HG03060 (cell line): ENCODE results near the gene SHH.

Experiments
- ATAC-seq: cut with Tn5 transposase; IDR thresholded peaks from one replicate; pipeline ENCODE4 v1.9.1; 2021; ENCODE audit warnings: low read depth, moderate number of reproducible peaks; ENCODE audit not compliant: unreplicated experiment

The SHH gene

DNA sequence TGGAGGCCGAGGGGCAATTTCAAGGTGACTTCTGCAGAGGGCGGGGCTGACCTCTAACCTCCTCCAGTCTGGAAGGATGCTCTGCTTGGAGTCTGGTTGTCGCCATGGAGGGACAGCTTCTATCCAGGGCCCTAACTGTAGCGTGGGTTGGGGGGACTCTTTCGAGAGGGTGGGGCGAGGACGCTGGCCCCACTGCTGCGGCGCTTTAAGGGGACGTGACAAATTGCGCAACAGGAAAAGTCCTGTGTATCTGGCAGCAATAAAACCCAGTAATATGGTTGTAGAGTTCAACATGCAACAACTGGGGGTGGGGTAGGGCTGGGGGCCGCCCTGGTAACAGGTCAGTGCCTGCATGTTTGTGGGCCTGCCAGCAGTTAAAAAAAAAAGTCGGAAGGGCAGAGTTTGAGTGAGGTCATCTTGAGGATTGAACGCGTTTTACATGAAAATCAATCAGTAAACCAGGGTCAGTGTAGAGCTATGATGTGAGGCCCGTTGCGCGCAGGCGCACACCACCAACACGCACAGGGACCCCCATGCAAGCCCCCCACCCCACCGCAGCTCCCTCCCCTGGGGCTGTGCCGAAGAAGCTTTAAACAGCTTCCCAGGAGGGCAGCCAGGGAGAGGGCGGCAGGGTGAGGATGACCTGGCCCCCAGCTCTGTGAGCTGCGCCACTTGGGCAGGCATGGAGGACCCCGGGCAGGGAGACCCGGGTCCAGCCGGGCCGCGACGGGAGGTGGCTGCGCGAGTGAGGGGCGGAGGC lies 4.3 kb downstream of the SHH start:
- no peak for ATAC-seq

DNA sequence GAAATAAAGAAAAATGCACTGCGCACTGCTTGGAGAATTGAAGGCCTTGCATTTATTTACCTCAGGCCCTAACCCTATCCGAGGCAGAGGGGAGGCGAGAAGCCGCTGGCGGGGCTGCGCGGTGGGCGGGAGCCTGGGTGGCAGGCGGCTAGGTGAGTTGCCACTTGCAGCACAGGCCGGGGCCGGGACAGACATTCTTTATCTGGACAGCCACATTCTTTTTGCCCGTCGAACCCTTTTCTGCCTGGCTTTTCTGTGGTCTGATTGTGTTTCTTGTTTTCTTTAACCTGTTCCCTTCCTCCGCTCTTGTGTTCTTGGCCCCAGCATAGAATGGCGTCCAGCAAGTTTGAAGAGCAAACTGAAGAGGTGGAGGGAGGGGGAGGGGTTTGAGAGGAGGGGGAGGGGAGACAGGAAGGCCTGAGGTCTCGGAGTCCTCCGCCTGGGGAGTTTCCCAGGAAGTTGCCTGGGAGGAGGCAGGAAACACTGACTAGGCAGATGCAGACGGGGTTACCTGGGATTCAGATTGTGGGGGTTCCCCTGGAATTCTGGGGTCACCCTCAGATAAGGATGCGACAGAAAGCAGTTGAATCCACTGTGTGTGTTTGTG lies 5.1 kb downstream of the SHH start:
- no peak for ATAC-seq

DNA sequence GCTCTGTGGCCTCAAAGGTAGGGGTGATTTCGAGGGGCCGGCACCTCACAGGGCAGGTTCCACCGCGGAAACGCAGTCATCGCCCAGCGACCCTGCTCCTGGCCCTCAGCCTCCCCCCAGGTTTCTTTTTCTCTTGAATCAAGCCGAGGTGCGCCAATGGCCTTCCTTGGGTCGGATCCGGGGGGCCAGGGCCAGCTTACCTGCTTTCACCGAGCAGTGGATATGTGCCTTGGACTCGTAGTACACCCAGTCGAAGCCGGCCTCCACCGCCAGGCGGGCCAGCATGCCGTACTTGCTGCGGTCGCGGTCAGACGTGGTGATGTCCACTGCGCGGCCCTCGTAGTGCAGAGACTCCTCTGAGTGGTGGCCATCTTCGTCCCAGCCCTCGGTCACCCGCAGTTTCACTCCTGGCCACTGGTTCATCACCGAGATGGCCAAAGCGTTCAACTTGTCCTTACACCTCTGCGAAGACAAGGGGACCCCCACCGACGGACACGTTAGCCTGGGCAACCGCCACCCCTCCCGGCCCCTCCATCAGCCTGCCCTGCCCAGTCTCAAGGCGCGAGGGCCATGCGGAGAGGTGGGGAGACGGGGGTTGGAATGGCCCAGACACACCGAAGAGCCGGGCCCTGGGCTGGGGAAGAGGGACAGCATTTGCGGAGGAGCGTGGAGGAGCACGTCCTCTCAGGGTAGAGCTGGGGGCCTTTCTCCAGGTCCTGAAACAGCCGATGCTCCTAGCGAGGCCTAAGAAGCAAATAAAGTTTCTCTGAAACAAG lies 6.0 kb downstream of the SHH start:
- no peak for ATAC-seq

DNA sequence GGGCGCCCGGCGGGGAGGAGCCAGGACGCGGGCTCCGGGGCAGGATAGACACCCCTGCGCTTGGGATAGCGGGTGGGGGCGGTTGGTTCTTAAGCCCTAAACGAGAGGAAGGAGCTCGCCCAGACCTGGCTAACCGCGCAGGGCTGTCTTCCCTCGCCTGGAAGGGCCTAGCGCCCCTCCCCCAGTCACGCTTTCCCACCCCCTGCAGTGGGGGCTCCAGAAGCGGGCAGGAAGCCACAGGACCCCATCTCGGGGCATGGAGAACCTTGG lies 6.5 kb downstream of the SHH start:
- ATAC-seq: no peak

DNA sequence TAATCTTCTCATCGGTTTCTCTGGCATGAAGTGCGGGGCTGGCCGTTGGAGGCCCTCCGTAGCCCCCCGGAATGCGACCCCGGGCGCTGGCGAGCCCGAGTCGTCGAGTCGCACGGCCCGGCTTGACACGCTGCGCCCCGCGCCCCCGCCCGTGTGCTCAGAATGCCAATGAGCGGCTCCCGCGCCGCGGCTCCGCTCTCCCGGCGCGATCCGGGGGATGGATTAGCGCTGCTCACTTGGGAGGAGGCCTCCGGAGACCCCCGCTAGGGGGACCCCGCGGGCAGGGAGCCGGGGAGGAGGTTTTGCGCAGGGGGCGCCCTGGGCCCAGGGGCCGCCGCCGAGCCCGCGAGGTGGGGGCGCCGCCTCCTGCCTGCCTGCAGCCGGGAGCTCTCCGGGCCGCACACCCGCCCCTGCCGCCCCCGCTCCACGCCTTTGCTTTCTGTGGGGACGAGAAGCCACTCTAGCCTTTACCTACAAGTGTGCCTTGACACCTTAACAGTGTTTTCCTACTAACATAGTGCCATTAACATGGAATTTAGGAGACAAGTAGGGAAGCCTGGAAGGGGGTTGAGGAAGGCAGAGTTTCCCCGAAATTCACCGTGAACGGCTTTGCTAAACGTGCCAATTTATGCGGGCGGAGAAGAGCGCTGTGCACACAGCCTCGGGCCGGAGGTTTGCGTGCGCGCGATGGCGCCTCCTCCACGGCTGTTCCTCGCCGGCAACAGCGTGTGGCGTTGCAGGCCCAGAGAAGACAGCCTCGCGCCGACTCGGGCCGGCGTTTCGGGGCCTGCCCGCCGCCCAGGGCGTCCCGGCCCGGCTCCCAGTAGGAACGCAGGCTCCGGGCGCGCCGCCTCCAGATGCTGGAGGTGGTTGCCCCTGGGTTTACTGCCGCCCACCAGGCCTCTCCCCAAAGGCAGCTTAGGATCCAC lies 7.1 kb downstream of the SHH start:
- ATAC-seq: no peak

DNA sequence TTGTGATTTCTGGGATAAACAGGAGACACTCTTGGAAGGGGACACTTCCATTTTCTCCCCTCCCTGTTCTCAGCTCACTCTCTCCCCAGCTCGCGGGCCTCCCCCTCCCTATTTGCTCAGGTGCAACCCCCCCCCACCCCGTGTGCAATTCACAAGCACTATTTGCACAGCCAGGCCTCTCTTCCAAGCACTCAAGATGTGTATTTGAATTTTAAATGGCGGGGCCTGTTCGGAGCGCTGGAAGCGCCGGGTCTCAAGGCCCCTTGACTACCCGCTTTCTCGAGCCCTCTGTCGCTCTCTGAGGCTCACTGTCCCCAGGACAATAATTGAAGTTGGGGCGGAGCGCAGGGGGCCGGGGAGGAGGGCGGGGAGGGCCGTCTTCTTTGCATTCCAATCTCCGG lies 7.8 kb downstream of the SHH start:
- no peak for ATAC-seq

DNA sequence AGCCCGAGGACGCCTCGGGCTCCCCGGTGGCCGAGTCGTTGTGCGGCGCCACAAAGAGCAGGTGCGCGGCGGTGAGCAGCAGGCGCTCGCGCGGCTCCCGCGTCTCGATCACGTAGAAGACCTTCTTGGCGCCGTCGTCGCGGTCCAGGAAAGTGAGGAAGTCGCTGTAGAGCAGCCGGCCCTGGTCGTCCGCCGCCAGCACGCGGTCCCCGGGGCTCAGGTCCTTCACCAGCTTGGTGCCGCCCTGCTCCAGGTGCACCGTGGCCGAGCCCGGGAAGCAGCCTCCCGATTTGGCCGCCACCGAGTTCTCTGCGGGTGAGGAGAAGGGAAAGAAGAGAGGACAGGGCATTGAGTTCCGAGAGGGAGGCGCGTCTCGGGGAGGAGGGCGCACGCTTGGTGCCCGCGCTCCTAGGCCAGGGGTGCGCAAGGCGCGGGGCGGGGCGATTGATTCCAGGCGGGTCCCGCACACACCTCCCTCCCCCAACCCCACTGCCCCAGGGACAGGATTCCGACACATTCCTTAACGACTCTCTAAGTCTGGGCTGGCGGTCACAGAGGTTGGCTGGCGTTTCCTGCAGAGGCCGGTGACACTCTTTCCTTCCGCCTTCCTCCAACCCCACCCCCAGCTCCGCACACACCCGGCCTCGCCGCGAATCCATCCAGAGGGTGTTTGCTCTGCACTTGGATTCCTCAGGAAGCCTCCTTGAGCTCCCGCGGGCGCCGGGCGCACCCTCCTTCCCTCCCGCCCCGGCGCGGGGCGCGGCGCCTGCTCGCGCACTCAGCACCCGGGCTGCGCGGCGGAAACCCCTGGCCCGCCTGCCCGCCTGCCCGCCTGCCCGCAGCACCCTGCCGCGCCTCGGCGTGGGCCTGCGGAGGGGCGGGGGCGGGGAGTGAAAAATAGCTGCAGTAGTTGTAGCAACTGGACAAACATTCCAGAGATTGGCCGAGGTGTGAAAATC lies 8.6 kb downstream of the SHH start:
- no peak for ATAC-seq

DNA sequence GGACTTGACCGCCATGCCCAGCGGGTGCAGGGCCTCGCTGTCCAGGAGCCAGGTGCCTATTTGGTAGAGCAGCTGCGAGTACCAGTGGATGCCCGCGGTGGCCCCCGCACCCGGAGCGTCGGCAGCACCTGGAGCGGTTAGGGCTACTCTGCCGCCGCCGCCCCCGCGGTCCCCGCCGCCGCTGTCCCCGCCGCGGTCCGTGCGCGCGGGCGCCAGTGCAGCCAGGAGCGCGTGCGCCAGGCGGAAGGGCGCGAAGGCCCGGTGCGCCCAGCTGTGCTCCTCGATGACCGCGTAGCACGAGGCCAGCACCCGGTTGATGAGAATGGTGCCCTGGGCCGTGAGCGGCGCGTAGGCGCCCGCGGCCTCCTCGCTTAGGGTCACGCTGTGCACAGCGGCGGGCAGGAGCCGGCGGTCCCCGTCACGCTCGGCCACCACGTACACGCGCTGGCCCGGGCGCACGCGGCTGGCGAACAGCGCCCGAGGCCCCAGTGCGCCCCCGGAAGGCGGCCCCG lies 9.3 kb downstream of the SHH start:
- ATAC-seq: no peak

DNA sequence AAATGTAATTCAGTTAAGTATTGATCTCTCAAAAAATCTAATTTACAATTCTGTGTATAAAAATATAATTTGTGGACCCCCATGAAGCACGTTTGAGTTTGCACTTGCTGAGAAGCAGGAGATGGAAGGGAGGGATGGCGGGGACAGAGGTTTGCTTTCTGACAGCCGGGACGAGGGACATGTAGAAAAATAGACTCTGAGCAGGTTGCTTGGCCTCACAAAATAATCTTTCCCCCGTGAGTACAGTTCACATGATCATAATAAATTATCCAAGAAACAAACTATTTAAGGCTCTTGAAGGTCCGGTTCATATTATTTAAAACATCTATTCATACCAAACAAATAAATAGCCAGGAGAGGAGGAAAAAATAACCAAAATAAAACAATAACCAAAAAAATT lies 10.0 kb downstream of the SHH start:
- ATAC-seq: no peak

DNA sequence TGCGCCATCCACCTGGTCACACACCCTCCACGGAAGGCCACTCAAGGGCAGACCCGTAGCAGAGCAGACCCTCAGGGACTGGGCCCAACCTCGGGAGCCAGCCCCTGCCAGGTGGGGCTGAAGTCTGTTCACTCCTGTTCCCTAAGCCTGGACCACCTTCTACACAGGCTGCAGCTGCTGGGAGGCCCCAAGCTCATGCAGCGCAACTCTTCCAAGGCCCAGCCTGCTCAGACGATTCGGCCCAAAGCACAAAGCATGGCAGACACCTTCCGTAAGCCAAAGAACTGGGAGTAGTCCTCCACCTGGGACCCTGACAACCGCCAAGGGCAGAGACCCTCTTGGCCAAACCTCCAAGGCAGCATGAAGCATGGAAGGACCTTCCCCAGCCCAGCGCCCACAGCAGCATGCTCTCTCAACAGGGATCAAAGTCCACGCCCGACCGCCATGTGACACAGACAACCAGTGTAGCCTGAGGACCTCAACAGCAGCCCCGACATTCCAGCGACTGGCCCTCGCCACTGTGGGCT lies 11.5 kb downstream of the SHH start:
- ATAC-seq: no peak

DNA sequence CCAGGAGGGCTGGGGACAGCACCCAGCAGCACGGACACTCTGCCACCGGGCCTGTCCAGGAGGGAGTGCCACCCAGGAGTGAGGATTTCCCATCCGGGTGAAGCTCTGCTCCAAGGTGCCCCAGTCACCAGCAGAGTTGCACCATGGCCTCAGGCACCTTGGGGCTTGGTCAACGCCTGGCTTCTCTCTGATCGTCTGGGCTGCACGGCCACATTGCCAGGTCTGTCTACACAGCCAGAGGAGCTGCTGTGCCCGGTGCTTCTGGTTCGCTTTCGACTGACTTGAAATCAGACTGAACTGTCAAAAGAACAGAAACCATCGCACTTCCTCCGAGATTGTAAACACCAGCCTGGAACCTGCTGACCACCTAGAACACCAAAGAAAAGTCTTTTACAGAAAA lies 12.0 kb downstream of the SHH start:
- ATAC-seq: no peak

DNA sequence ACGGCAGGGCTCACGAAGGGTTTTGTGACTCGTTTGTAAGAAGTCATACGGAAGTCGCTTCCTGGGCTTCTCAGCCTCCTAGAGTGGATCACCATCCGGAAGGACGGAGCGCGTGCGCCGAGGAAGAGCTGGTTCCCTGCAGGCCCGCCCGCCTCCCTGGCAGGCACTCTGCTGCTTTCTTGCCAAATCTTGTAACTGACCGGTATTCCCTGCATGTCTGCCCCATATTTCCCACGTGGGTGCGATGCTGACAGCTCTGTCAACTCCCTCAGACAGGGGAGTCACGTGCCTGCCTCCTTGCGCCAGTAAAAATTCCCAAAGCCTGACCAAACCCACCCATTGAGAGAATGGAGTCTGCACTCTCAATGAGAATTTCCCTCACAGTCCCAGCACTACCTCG lies 12.7 kb downstream of the SHH start:
- ATAC-seq: no peak

DNA sequence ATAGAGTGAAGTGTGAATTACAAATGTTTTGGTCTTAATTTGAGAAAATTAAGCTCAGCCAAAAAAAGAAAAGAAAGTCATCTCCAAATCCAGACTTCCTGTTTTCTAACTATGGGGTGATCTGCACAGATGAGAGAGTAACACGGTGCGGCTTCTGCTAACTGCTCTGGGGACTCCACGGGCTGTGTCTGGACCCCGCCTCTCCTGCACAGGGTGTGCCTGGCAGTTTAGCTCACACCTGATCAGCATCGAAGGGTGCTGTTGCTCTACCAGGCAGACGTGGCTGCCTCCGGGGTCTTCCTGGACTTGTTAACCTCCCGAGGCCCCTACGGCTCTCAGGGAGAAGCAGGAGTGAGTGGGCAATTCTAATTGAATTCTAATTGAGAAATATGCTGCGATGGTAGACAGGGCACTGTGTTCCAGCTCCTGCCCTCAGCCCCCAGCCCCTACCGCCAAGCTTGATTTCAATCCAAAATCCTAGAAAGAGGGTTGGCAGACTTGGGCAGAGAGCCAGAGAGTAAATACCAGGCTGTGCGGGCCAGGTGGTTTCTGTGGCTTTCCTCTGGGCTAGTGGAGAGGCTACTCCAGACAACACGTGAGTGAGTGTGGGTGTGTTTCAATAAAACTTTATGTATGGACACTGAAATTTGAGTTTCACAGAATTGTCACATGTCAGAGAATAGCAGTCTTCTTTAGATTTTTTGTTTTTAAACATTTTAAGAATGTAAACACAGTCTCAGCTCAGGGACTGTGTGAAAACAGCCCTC lies 13.4 kb downstream of the SHH start:
- ATAC-seq: no peak

DNA sequence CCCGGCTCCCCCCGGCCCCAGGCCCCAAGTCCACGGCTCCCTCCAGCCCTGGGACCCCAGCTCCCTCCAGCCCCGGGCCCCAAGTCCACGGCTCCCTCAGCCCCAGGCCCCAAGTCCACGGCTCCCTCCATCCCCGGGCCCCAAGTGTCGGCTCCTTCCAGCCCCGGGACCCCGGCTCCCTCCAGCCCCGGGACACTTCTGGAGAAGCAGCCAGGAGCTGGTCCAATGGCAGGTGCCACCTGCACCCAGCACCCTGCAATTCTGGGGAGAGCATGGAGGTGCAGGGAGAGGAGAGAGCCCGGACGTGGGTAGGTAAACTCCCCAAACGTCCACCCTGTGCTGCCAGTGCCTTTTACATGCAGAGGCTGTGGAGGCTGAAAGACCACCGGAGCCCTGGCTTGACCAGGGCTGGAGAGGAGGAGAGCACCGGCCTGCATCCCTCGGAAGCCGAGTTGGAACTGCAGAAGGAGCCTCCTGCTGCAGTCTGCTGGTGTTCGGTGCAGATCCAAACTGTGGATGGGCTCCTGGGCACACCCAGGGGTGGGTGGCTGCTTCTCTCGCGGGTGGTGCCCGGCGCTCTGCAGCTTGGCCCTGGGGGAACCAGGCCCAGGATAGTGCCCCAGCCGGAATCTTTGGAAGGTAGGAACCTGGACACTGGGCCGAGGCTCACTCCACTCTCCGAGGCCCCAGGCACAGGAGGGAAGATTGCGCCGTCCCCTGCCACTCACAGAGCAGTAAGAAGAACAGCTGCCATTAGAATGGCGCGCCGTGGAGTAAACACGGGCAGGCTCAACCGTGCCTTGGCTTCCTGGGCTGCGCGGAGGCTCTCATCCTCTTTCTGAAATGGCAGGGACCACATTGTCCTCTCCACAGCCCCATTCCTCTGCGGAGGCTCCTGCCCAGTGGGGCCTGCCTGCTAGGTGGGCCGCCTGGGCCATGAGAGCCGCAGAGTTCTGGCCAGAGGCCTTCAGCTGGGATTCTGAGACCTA lies 14.7 kb downstream of the SHH start:
- ATAC-seq: no peak

DNA sequence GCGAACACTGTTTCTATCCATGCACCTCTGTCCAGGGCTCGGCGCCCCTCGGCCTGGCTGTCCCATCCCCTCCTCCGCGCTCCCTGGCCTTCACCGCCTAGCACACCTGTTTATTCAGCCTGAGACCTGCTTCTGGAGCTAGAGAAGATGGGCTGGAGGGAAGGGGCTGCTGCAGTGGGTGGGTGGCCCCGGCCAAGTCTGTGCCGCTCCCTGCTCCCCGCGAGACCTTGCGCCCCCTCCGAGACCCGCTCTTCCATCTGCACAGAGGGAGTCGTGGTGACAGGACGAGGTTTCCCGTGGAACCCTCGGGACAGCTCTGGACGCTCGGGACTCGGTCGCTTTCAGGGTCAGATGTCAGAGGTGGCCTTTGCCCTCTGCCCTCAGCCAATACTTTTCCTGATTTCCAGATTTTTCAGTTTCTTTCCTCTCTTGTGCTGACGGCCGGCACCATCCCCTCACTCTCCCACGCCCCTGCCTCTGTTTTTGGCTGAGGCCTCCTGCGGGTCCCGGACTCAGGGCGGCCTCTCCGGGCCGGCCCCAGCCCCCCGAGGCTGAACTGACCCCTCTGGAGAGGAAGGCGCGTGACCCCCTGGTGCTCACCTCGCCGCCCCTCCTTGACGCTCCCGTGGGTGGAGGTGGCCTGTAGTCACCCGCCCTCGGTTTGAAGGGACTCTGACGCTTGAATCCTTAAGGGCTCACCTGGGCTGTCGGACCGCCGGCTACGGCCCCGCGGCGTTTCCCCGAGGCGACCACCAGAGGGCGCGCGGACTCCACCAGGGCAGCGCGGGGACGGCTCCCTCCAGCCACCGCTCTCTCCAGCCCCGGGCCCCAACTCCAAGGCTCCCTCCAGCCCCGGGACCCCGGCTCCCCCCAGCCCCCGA lies 15.6 kb downstream of the SHH start:
- ATAC-seq: no peak

DNA sequence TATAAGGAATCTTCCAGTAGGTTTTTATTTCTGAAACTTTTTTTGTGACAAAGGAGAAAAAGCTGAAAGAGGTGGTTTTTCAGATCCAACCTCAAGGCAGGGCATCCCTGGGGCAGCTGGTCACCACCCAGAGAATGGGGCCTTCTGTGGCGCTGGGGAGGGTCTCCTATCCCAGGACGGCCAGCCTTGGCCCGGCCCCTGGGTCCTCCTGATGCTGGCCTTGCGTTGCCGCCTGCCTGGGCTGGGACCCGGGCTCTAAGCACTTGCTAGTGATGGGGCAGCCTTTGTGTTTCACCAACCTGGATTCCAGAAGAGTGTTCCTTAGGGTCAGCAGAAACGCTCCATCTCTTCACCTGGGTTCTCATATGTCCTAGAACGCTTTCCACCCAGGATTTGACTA lies 16.3 kb downstream of the SHH start:
- ATAC-seq: no peak

DNA sequence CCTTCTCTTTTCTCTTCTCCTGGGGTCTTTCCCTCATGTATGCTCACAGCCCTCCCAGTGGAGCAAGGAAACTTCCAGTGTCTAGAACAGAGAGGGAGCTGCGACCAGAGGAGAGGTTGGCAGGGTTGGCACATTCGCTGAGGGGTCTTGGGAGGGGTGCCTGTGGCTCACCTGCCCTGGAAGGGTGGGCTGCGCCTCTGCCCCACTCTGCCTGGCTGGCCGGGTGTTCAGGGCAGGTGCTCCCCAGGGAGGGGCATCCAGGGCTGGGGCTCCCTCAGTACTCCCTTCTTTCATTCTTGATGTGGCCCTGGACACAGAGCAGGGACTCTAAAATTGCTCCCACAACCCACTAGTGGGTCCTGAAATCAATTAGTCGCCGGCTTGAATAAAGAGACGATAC lies 16.9 kb downstream of the SHH start:
- no peak for ATAC-seq
